CD14-positive monocyte (primary cell): ENCODE data around the gene CLECL1. TPM values are rescaled to one million over a fixed set of nuclear protein-coding genes. Genes with fewer than 3 reads are reported as not detected.

ENCODE experiments used
- DNase-seq, 3 donors: peaks; one replicate each; pipeline ENCODE4 v3.0.0-alpha.2; 2011 to 2022
- H2AFZ ChIP-seq: 2 replicates; pipeline ENCODE4 v1.6.0; 2012; ENCODE audit warnings: mild to moderate bottlenecking, low read depth, low read length, inconsistent platforms; ENCODE audit not compliant: insufficient read depth, poor library complexity, severe bottlenecking
- H3K27ac ChIP-seq, 2 donors: 1 replicate in 1 of 2; 2 replicates in 1 of 2; pipeline ENCODE4 v1.5.1; 2012 to 2013; ENCODE audit warnings: low read length in 2 of 2, control low read depth in 1 of 2, inconsistent platforms in 1 of 2, low read depth in 1 of 2, mild to moderate bottlenecking in 1 of 2
- H3K27me3 ChIP-seq, 2 donors: one replicate each; pipeline versions ENCODE4 v1.6.0 to v1.6.1; 2011 to 2013; ENCODE audit warnings: low read length in 2 of 2; ENCODE audit not compliant: control insufficient read depth in 2 of 2, insufficient read depth in 2 of 2
- H3K36me3 ChIP-seq, 2 donors: replicated peaks in 1 of 2; 1 replicate in 1 of 2; 2 replicates in 1 of 2; pipeline versions ENCODE4 v1.5.1 to v1.6.1; 2012 to 2013; ENCODE audit warnings: low read length in 2 of 2, control low read depth in 1 of 2, inconsistent platforms in 1 of 2, mild to moderate bottlenecking in 1 of 2; ENCODE audit not compliant: insufficient read depth in 2 of 2, control insufficient read depth in 1 of 2
- H3K4me1 ChIP-seq, 2 donors: 1 replicate in 1 of 2; 2 replicates in 1 of 2; pipeline versions ENCODE4 v1.5.1 to v1.6.1; 2012 to 2013; ENCODE audit warnings: low read length in 2 of 2, control low read depth in 1 of 2, inconsistent platforms in 1 of 2, mild to moderate bottlenecking in 1 of 2, moderate library complexity in 1 of 2; ENCODE audit not compliant: insufficient read depth in 2 of 2, control insufficient read depth in 1 of 2
- H3K4me2 ChIP-seq: replicated peaks from 2 replicates; pipeline ENCODE3; 2012; ENCODE audit warnings: low read length, moderate library complexity, mild to moderate bottlenecking; ENCODE audit not compliant: poor library complexity, severe bottlenecking; ENCODE audit errors: extremely low read depth
- H3K4me3 ChIP-seq, 3 experiments: fragments of 200-600 bp in 1 of 3; sonication (generic) in 1 of 3; replicated peaks in 1 of 3; 1 replicate in 2 of 3; 2 replicates in 1 of 3; pipeline ENCODE4 v1.5.1; 2011 to 2013; ENCODE audit warnings: low read length in 3 of 3, mild to moderate bottlenecking in 3 of 3, control low read depth in 2 of 3, low read depth in 2 of 3, inconsistent platforms in 1 of 3, moderate library complexity in 1 of 3
- H3K79me2 ChIP-seq: 2 replicates; pipeline ENCODE4 v1.6.0; 2012; ENCODE audit warnings: mild to moderate bottlenecking, control low read depth, inconsistent platforms, low read length, moderate library complexity; ENCODE audit not compliant: insufficient read depth
- H3K9ac ChIP-seq: 2 replicates; pipeline ENCODE4 v1.6.0; 2017; ENCODE audit warnings: low read length, mild to moderate bottlenecking; ENCODE audit not compliant: insufficient read depth, poor library complexity, severe bottlenecking
- H3K9me3 ChIP-seq, 2 donors: replicated peaks in 1 of 2; 1 replicate in 1 of 2; 2 replicates in 1 of 2; pipeline versions ENCODE4 v1.5.1 to v1.6.1; 2012 to 2013; ENCODE audit warnings: low read length in 2 of 2, control low read depth in 1 of 2; ENCODE audit not compliant: control insufficient read depth in 1 of 2, insufficient read depth in 1 of 2
- H4K20me1 ChIP-seq: 2 replicates; pipeline ENCODE4 v1.6.0; 2012; ENCODE audit warnings: mild to moderate bottlenecking, low read length, control low read depth, moderate library complexity; ENCODE audit not compliant: insufficient read depth
- H3K27ac Mint-ChIP-seq, 7 donors: one replicate each; pipeline ENCODE4 v1.8.0; 2020; ENCODE audit warnings: mild to moderate bottlenecking in 7 of 7, mixed read lengths in 7 of 7, moderate library complexity in 6 of 7, inconsistent platforms in 2 of 7
- H3K27me3 Mint-ChIP-seq, 3 donors: one replicate each; pipeline ENCODE4 v1.8.0; 2021 to 2022; ENCODE audit warnings: low read depth in 3 of 3, mild to moderate bottlenecking in 3 of 3, mixed read lengths in 3 of 3, moderate library complexity in 3 of 3, inconsistent platforms in 1 of 3
- H3K36me3 Mint-ChIP-seq, 2 donors: one replicate each; pipeline ENCODE4 v1.8.0; 2020; ENCODE audit warnings: mixed read lengths in 2 of 2, inconsistent platforms in 1 of 2, mild to moderate bottlenecking in 1 of 2
- H3K4me1 Mint-ChIP-seq: one replicate; pipeline ENCODE4 v1.8.0; 2020; ENCODE audit warnings: mild to moderate bottlenecking, mixed read lengths
- H3K4me3 Mint-ChIP-seq, 2 donors: one replicate each; pipeline ENCODE4 v1.8.0; 2020; ENCODE audit warnings: mild to moderate bottlenecking in 2 of 2, mixed read lengths in 2 of 2, moderate library complexity in 1 of 2
- H3K9me3 Mint-ChIP-seq, 7 donors: one replicate each; pipeline ENCODE4 v1.8.0; 2020 to 2022; ENCODE audit warnings: mixed read lengths in 7 of 7, mild to moderate bottlenecking in 6 of 7, moderate library complexity in 6 of 7, inconsistent platforms in 2 of 7
- CTCF ChIP-seq: fragments of 200-600 bp; IDR thresholded peaks from one replicate; pipeline ENCODE4 v1.8.0; 2022; ENCODE audit warnings: antibody characterized with exemption, mild to moderate bottlenecking
- WGBS: methylation state at CpG from one replicate; pipeline ENCODE4 v1.1.5; 2013; ENCODE audit warnings: missing lambda C conversion rate; ENCODE audit not compliant: insufficient coverage; 5-methylcytosine and 5-hydroxymethylcytosine counted together
- intact Hi-C, 2 donors: fragments of 100-400 bp; cut with micrococcal nuclease; formaldehyde crosslinking; loops; one replicate each; pipeline versions ENCODE4 v1.15.0 to v1.15.1; 2023
- polyA plus RNA-seq, 3 donors: library from polyadenylated mRNA; depleted of rRNA in 1 of 3; unstranded in 2 of 3; stranded (reverse) in 1 of 3; fragments of 300-500 nt in 2 of 3; fragments of >200 nt in 1 of 3; fragmentation: Illumina TruSeq in 2 of 3; gene quantifications; 1 replicate in 2 of 3; 2 replicates in 1 of 3; pipeline ENCODE4 v1.2.3, GENCODE V29; 2012 to 2021

The CLECL1 gene
- polyA plus RNA-seq, 3 donors = 7.6 to 20.6 (median 11.4) TPM

- Histone ChIP-seq H3K9me3 (no peaks in the 10 kb centered on the region), H3K27me3 (no peaks in the 10 kb centered on the region), H3K4me3 (no peak overlapping the region), H3K9ac (no peak overlapping the region), H2AFZ (no peak overlapping the region), H4K20me1 (no peaks in the 10 kb centered on the region), H3K4me1 (peaks cover 4 to 13% of the 10 kb centered on the region in 2 donors), H3K4me2 (no peak overlapping the region), H3K27ac (no peak overlapping the region), H3K79me2 (no peaks in the 10 kb centered on the region), H3K36me3 (no peaks in the 10 kb centered on the region)
- DNase-seq = no peak
- TF ChIP-seq CTCF = no peak
- Mint-ChIP-seq H3K27ac (no peak overlapping the region), H3K27me3 (peaks cover 0 to 2% (median 1%) of the 10 kb centered on the region in 3 donors), H3K36me3 (peaks cover 0 to 5% of the 10 kb centered on the region in 2 donors), H3K4me3 (no peak overlapping the region), H3K9me3 (peaks cover 0 to 4% (median 0%) of the 10 kb centered on the region in 7 donors), H3K4me1 (peaks cover 11% of the 10 kb centered on the region)
- intact Hi-C loops = loop anchor here (5.0 kb wide), 3 partner anchors 45 to 180 kb away; partner anchors contain the start of gene CLEC2A (in 1 of the 2)
- WGBS = no CpG with 5 or more reads among the region's 2 CpGs
These were observed 19.4 kb upstream of the CLECL1 start for GRCh38 chr12:9752145-9752933.

- peaks cover 0 to 5% of the 10 kb centered on the region in 2 donors for H3K36me3 Mint-ChIP-seq
- Histone ChIP-seq H3K4me1 (peaks cover 4 to 13% of the 10 kb centered on the region in 2 donors), H3K27me3 (no peaks in the 10 kb centered on the region), H3K27ac (no peak overlapping the region), H3K36me3 (no peaks in the 10 kb centered on the region), H3K79me2 (no peaks in the 10 kb centered on the region), H3K4me2 (peak overlapping the region; percentile 58), H2AFZ (no peak overlapping the region), H3K4me3 (peak overlapping the region in 2 of 3 experiments; percentile 11 to 45), H3K9me3 (no peaks in the 10 kb centered on the region), H4K20me1 (no peaks in the 10 kb centered on the region), H3K9ac (no peak overlapping the region)
- 84% methylated on average over 3 of the region's 9 CpGs for WGBS
- peak; percentile 83 for TF ChIP-seq CTCF
- peak overlapping the region in 1 of 2 donors; percentile 27 for H3K4me3 Mint-ChIP-seq
- intact Hi-C loops = loop anchor here (5.0 kb wide), 3 partner anchors 46 to 181 kb away; partner anchors contain the start of gene CLEC2A (in 1 of the 2)
- peaks cover 14% of the 10 kb centered on the region for H3K4me1 Mint-ChIP-seq
- peaks cover 0 to 4% (median 0%) of the 10 kb centered on the region in 7 donors for H3K9me3 Mint-ChIP-seq
- peaks cover 0 to 1% (median 0%) of the 10 kb centered on the region in 3 donors for H3K27me3 Mint-ChIP-seq
- peak in 2 of 3 donors; percentile 22 to 68 for DNase-seq
- peak overlapping the region in 3 of 7 donors; percentile 44 to 68 (median 51) for H3K27ac Mint-ChIP-seq
These were observed 18.6 kb upstream of the CLECL1 start for GRCh38 chr12:9751204-9752144.
